ENCODE data around the gene PELI3.
"Not testable (repeated sequence)": the region's sequence is repeated elsewhere in the genome, so short reads cannot be mapped to it uniquely, and the experiment has no call there.

PELI3 gene

GRCh38 chr11:66443602-66444001 is 23.1 kb upstream of the PELI3 start:
- no peak for DNase-seq (ENCODE audit: low read depth, low spot score)

GRCh38 chr11:66447012-66447411 is 19.7 kb upstream of the PELI3 start:
- no peak for DNase-seq (ENCODE audit: low read depth, low spot score)

GRCh38 chr11:66448523-66448922 is 18.2 kb upstream of the PELI3 start:
- no peak for DNase-seq (ENCODE audit: low read depth, low spot score)

- no peak for DNase-seq (ENCODE audit: low read depth, low spot score)
These were observed 16.1 kb upstream of the PELI3 start for GRCh38 chr11:66450560-66450959.

GRCh38 chr11:66451663-66452062 is 15.0 kb upstream of the PELI3 start:
- no peak for DNase-seq (ENCODE audit: low read depth, low spot score)

GRCh38 chr11:66454247-66454646 is 12.5 kb upstream of the PELI3 start:
- DNase-seq (ENCODE audit: low read depth, low spot score), result no peak

- no peak for DNase-seq (ENCODE audit: low read depth, low spot score)
These were observed 11.9 kb upstream of the PELI3 start for GRCh38 chr11:66454828-66455227.

GRCh38 chr11:66457826-66458225 is 8.9 kb upstream of the PELI3 start:
- DNase-seq (ENCODE audit: low read depth, low spot score), result no peak

GRCh38 chr11:66459138-66459778 is 7.4 kb upstream of the PELI3 start:
- DNase-seq (ENCODE audit: low read depth, low spot score), result no peak

- DNase-seq (ENCODE audit: low read depth, low spot score), result no peak
These were observed 4.7 kb upstream of the PELI3 start for GRCh38 chr11:66462010-66462409.

- DNase-seq (ENCODE audit: low read depth, low spot score), result no peak
These were observed 3.8 kb upstream of the PELI3 start for GRCh38 chr11:66462911-66463310.

GRCh38 chr11:66464116-66464515 is 2.6 kb upstream of the PELI3 start:
- not testable (repeated sequence) for DNase-seq (ENCODE audit: low read depth, low spot score)

GRCh38 chr11:66464916-66465315 is 1.8 kb upstream of the PELI3 start:
- DNase-seq (ENCODE audit: low read depth, low spot score), result no peak

- no peak for DNase-seq (ENCODE audit: low read depth, low spot score)
These were observed 1.1 kb upstream of the PELI3 start for GRCh38 chr11:66465373-66466224.

- peak; percentile 73 for DNase-seq (ENCODE audit: low read depth, low spot score)
These were observed 442 bp downstream of the PELI3 start for GRCh38 chr11:66467034-66467659.

- no peak for DNase-seq (ENCODE audit: low read depth, low spot score)
These were observed 1.1 kb downstream of the PELI3 start for GRCh38 chr11:66467756-66468155.

GRCh38 chr11:66468691-66469090 is 2.0 kb downstream of the PELI3 start:
- DNase-seq (ENCODE audit: low read depth, low spot score), result no peak

- DNase-seq (ENCODE audit: low read depth, low spot score), result no peak
These were observed 2.7 kb downstream of the PELI3 start for GRCh38 chr11:66469441-66469840.

- no peak for DNase-seq (ENCODE audit: low read depth, low spot score)
These were observed 3.3 kb downstream of the PELI3 start for GRCh38 chr11:66470015-66470414.

GRCh38 chr11:66471142-66471541 is 4.4 kb downstream of the PELI3 start:
- no peak for DNase-seq (ENCODE audit: low read depth, low spot score)

GRCh38 chr11:66472054-66472453 is 5.3 kb downstream of the PELI3 start:
- no peak for DNase-seq (ENCODE audit: low read depth, low spot score)

- no peak for DNase-seq (ENCODE audit: low read depth, low spot score)
These were observed 6.5 kb downstream of the PELI3 start for GRCh38 chr11:66473167-66473566.

Data from astrocyte of the hippocampus (primary cell).